DMS 273 treated with DMSO at 0.1 percent for 48 hours (cell line): ENCODE results near the gene PTGES3.
A peak's percentile ranks its signal among the peaks of the same experiment; 100 is the strongest.
"Not testable (repeated sequence)": the region's sequence is repeated elsewhere in the genome, so short reads cannot be mapped to it uniquely, and the experiment has no call there.

Experiments used
- DNase-seq: peaks from one replicate; lab custom pipeline; 2025; lab: John Stamatoyannopoulos, UW

PTGES3 gene

GRCh38 chr12:56657416-56658379 lies 30.4 kb downstream of the PTGES3 start:
- DNase-seq, result no peak

GRCh38 chr12:56653781-56654180 lies 34.3 kb downstream of the PTGES3 start:
- not testable (repeated sequence) for DNase-seq

- not testable (repeated sequence) for DNase-seq
Observed at GRCh38 chr12:56648023-56648422, 40.1 kb downstream of the PTGES3 start.

- peak; percentile 99 for DNase-seq
Observed at GRCh38 chr12:56645717-56646446, 42.2 kb downstream of the PTGES3 start, which contains the start of gene ATP5F1B. ATP5F1B (minus strand) TSS chr12:56645984; CDS start chr12:56645963, 21 bp downstream.

- DNase-seq, result no peak
Observed at GRCh38 chr12:56645201-56645716, 42.8 kb downstream of the PTGES3 start.

GRCh38 chr12:56644654-56645053 lies 43.4 kb downstream of the PTGES3 start:
- DNase-seq, result no peak

- DNase-seq, result no peak
Observed at GRCh38 chr12:56641219-56641618, 46.9 kb downstream of the PTGES3 start.

GRCh38 chr12:56637621-56638020 lies 50.5 kb downstream of the PTGES3 start:
- no peak for DNase-seq

- peak; percentile 98 for DNase-seq
Observed at GRCh38 chr12:56636675-56637540, 51.2 kb downstream of the PTGES3 start.

GRCh38 chr12:56635806-56636674 lies 52.0 kb downstream of the PTGES3 start:
- DNase-seq, result peak; percentile 57

- peak; percentile 57 for DNase-seq
Observed at GRCh38 chr12:56634837-56635791, 53.0 kb downstream of the PTGES3 start.

GRCh38 chr12:56634242-56634836 lies 53.7 kb downstream of the PTGES3 start:
- no peak for DNase-seq

- DNase-seq, result no peak
Observed at GRCh38 chr12:56633468-56634241, 54.4 kb downstream of the PTGES3 start.

- DNase-seq, result no peak
Observed at GRCh38 chr12:56632701-56633467, 55.2 kb downstream of the PTGES3 start.

- DNase-seq, result no peak
Observed at GRCh38 chr12:56631790-56632700, 56.0 kb downstream of the PTGES3 start.

- DNase-seq, result peak; percentile 35
Observed at GRCh38 chr12:56630180-56630632, 57.9 kb downstream of the PTGES3 start, which contains the start of gene BAZ2A. BAZ2A (minus strand) TSS chr12:56630326; CDS start chr12:56617530, 12,796 bp downstream.
